Suprapubic skin (tissue), 4 donors: ENCODE results near the gene HAGH.

Experiments
- CTCF ChIP-seq, 2 donors: fragments of 200-600 bp in 1 of 2; fragments of 450-650 bp in 1 of 2; sonication (generic) in 1 of 2; IDR thresholded peaks; one replicate each; pipeline ENCODE4 v1.5.1; 2016 to 2019; ENCODE audit warnings: antibody characterized with exemption in 2 of 2, mild to moderate bottlenecking in 1 of 2, moderate library complexity in 1 of 2
- EP300 ChIP-seq: sonication (generic); formaldehyde crosslinking; IDR thresholded peaks from one replicate; pipeline ENCODE4 v1.6.1; 2017; ENCODE audit warnings: antibody characterized with exemption
- POLR2A ChIP-seq, 2 donors: fragments of 450-650 bp; IDR thresholded peaks; one replicate each; pipeline ENCODE4 v1.6.1; 2017; ENCODE audit warnings: antibody characterized with exemption in 2 of 2, mild to moderate bottlenecking in 2 of 2, moderate library complexity in 2 of 2
- POLR2AphosphoS5 ChIP-seq, 3 donors: sonication (generic); formaldehyde crosslinking; IDR thresholded peaks; one replicate each; pipeline ENCODE4 v1.6.1; 2017; ENCODE audit warnings: antibody characterized with exemption in 3 of 3

GRCh38 chr16:1782408-1783264, 44.0 kb downstream of the HAGH start, which contains the start of the genes NUBP2 and SPSB3:
- peak in 1 of 2 donors; percentile 46 for TF ChIP-seq POLR2A (IDR thresholded peaks at IDR 0.05)
- TF ChIP-seq POLR2AphosphoS5 (IDR thresholded peaks at IDR 0.05), result peak in 2 of 3 donors; percentile 22 to 96
- no peak for TF ChIP-seq CTCF (IDR thresholded peaks at IDR 0.05)
- TF ChIP-seq EP300, result no peak
